Activated CD8-positive, alpha-beta memory T cell treated with anti-CD3 and anti-CD28 coated beads, Interleukin-2, amount 50 U/mL, for 48 hours (primary cell): Measurements from ENCODE around the gene KCNJ18.
"Not testable (repeated sequence)": the region's sequence is repeated elsewhere in the genome, so short reads cannot be mapped to it uniquely, and the experiment has no call there.

Experiments
- DNase-seq: peaks from one replicate; pipeline ENCODE4 v3.0.0-alpha.2; 2020

Gene KCNJ18

DNA sequence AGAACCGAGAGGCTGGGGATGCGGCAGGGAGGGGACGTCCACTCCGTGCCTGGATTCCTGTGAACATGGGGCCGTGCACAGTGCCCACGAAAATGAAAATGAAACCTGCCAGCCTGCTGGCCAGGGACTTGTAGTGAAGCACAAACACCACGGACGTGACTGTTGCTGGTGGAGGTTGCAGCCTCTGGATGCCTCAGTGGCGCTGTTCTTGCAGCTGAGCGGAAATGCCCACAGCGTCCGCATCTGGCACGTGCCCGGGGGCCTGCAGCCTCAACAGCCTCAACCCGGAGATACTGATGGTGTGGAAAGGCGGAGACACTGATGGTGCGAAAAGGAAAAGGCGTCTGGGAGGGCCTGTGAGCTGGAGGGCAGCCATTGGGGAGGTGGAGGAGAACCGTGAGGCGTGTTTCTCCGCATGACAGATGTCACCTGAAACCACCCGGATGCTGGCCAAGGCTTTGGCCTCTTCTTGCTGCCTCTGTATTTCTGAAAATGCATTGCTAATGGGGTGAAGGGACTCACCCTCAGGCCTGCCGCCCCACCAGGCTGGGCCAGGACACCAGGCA lies 44.8 kb downstream of the KCNJ18 start:
- DNase-seq, result not testable (repeated sequence)

DNA sequence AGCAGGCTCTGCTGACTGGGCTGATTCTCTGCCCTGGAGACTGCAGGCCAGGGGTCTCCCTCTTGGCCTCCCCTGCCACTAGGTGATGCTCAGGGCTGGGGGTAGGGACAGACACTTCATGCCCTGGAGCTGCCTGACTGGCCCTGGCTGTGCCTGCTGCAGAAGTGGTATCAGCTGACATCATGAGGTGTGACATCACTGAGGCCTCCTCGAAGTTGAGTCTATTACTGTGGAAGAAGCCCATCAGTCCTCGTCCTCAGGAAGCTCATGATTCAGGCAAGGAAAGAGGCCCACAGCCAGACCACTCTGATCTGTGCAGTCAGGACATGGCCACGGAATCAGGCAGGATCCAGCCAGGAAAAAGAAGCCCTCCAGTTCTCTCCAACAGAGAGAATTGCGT lies 45.9 kb downstream of the KCNJ18 start:
- not testable (repeated sequence) for DNase-seq

DNA sequence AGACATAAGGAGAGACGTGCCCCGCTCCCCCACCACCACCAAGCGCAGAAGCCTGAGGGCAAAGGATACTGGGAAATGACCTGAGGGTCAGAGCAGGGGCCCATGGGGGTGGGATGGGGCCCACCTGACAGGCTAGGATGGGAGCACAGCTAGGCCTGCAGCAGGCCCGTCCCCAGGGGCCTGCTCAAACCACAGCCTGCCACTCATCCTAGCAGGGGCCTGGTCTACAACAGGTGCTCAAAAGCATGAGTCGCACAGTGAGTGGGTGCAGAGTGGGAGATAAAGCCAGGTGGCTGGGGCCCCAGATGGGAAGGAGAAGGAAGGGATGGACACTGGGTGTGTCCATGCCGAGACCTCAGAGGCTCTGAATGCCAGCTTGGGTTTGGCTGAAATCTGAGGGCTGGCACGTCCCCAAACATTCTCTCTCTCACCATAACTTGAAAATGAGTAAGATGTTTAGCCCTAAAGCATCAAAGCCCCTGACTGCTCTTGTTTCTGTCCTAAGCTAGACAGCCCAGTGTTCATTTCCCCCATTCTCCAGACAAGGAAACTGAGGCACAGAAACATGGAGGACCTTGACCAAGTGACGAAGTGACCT lies 46.7 kb downstream of the KCNJ18 start:
- DNase-seq, result not testable (repeated sequence)

DNA sequence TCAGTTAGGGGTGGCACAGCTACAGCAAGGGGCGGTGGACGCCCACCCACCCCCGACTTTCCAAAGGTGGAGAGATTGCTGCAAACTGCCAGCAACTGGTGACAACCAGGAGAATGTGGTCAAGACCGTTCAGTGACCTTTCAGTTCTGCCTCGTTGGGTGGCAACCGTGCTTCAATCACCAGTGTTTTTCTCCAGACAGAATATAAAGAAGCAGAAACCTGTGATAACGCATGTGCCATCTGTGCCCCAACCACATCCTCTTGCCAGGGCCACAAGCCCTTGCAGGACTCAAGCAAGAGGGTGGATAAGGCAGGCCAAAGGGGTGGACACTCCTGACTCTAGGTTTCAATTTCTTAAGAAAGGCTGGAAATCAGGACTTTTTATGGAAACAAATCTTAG lies 47.2 kb downstream of the KCNJ18 start:
- DNase-seq, result not testable (repeated sequence)

DNA sequence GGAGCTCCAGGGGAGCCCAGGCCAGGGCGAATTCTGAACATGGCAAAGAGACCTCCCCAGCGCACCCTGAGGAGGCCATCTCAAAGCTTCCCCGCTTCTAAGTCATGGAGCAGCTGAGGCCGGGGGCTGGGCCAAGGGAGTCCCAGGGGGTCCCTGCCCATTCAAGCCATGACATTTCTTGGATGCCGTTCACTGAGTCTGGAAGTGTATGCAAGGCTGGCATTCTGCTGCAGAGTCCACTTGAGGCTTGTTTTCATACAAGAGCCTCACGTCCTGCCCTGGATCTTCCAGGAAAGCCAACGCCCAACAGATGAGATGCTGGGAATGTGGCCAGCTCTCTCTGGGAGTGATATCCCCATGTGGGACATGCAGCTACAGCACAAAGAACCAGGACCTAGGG lies 48.5 kb downstream of the KCNJ18 start:
- DNase-seq, result not testable (repeated sequence)

DNA sequence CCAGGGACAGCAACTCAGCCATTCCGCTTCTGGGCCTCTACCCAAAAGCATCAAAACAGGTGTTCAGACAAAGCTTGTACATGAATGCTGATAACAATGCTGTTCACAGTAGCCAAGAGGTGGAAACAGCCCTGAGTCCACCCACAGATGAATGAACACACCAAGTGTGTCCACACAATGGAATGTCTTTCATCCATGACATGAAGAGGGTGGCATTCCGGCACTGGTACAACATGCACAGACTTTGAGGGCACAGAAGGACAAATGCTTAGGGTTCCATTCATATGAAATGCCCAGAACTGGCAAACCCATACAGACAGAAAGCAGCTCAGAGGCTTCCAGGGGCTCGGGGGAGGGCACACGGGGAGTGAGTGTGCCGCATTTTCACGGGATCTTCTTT lies 49.2 kb downstream of the KCNJ18 start:
- not testable (repeated sequence) for DNase-seq

DNA sequence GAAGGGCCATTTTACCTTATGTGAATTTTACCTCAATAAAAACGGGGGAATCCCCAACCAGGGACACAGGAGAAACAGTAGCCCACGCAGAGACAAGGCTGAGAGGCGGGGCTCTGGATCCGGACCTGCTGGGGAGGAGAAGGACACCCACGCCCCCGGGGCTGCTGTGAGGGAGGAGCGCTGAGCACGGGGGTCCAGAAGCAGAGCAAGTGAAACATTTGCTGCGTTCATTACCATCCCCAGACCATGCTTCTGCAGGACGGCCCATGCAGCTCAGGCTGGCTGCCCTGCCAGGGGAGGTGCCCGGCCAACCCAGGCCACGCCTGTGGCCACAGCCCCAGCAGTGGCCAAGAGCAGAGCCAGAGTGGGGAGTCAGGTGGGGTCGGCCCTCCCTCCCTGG lies 50.0 kb downstream of the KCNJ18 start:
- DNase-seq, result no peak

DNA sequence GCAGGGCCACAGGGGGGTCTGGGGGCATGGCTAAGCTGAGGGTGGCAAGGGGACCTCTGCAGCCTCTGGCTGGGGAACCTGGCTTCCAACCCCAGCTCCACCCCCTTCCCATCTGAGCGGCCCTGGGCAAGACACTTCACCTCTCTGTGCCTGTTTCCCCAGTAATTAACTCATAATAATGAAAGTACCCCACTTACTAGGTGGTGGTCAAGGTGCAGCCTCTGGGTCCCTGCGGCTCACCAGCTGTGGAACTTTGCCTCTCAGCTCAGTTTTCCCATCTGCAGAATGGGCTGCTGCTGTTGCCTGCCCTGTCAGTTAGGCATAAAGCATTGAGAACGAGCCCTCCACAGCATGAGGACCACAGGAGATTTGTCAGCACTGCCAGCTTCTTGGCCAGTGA lies 51.8 kb downstream of the KCNJ18 start:
- DNase-seq, result not testable (repeated sequence)

DNA sequence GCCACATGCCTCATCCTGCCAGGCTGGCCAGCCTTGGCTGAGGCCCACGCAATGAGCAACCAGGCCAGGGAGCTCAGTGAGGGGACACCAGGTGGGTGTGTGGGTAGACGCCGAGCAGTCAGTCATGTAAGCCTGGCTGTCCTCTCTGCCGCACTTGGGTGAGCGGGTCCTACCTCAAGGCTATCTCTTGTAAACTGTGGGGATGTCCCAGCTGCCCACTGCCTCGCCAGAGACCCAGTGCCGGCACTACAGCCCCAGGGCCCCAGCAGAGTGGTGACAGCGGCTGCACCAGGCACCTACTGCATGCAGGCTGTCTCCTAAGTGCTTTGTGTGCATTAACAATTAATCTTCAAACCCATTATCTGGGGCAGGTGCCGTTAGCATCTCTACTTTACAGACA lies 52.3 kb downstream of the KCNJ18 start:
- not testable (repeated sequence) for DNase-seq

DNA sequence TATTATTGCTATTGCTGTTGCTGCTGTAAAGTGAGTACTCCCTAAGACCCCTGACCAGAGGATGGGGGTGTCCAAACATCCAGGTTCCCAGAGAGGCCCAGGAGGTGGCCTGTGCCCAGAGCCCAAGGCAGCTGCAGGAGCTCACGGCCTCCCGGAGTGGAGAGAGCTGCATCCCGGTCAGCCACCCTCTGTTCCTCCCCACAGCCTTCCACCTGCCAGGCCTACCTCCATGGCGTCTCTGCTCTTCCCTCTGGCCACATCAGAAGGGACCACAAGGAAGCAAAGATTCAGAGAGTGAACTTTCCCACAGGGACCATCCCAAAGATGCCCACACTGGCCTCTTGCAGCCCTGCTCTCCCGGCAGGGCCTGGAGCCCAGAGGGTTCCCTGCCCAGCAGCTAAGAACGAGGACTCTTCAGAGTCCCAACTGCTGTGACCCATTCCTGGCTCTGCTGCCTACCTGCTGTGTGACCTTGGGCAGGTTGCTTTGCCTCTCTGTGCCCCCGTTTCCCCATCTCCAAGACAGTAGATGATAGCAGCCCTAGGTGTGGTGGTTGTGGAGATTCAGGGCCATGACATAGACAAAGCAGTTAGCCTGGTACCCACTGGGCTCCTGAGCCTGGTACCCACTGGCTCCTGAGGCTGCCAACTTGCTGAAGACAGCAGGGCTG lies 53.2 kb downstream of the KCNJ18 start:
- DNase-seq, result not testable (repeated sequence)

DNA sequence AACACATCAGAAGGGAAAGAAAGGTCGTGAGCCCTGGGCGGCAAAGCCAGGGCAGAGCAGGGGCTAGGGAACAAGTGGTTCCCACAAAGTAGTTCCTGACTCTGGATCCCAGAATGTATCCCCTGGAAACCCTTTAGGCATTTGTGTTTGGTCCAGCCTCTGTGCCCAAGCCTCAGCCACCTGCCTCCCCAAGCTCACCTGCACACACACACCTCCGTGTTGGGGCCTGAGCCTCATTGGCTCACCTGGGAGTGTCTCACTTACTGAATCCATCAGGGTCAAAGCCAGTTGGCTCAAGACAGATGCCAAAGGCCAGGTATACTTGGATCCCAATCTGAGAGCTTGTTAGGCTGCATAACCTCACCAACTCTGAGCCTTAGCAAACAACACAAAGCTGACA lies 54.1 kb downstream of the KCNJ18 start:
- DNase-seq, result not testable (repeated sequence)

DNA sequence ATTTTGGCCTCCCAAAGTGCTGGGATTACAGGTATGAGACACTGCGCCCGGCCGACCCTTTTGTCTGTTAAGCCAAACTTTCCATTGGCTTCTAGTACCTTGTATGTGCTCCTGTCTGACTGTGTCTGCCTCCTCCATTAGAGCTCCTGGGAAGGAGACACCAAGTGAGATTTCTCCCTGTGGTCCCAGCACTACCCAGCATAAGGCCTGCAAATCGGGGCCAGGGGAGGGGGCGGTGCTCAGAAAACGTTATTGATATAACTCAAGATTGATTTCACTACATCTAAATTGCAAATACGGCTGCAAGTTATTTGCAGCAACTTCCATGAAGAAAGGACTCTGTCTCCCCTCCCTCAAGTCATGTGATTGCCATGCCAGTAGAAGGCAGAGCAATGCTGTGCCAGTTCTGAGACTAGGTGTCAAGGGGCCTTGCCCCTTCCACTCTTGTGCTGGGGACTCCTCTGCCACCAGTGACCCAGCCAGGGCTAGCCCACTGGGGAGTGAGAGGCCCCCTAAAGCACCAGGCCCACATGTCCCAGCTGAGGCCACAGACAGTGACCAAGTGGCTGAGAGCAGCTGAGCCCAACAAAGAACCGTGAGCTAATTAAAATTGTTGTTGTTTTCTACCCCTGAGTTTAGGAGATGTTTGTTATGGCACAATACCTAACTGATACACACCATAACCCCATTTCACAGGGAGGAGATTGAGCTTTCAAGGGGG lies 55.0 kb downstream of the KCNJ18 start:
- DNase-seq, result not testable (repeated sequence)

DNA sequence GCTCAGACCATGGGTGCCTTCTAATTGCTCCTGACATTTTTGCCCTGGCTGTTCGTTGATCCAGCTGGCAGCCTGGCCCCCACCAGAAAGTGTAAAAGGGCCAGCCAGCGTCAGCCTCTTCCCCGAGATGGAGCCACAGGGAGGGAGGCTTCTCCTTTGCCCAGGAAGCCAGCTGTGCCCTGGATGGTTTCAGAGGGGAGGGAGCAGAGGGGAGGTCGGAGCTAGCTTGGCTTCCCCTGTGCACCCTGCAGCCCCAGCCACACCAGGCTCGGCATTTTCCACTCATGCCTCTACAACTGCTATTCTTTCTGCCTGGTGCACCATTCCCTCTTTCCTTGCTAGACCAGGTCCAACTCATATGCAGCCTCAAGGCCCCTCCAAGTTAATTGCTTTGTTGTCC lies 56.4 kb downstream of the KCNJ18 start:
- not testable (repeated sequence) for DNase-seq

DNA sequence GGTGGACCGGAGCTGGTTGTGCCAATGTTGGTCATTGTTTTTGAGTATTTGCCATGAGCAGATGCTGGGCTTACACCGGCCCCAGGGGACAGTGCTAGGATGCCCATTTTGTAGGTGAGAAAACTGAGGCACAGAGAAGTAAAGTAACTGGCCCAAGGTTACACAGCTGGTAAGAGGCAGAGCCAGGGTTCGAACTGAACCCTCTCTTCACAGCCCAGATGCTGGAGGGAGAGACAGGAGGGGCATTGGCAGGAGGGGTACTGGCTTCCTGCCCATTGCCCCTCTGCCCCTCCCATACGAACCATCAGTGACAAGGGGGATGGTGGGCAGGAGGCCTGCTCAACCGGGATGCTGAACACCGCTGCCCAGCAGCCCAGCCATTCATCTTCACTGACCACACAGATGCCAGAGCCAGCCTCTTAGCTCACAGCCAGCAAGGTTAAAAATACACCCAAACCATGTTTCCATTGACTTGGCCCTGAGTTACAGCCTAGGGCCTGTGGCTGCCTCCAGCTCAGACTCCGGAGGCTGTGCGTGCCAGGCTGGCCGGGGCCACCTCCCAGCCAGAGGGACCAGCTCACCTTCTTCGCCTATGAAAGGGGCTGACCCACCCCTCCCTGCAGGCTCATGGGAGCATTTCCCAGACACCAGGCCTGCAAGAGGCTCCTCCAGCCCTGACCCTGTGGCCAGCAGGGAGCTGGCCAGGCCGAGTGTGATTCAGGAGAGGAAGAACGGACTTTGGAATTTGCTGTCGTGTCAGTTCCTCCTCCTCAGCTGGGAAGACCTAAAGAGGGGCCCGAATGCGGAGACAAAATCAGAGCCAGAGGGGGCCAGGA lies 57.6 kb downstream of the KCNJ18 start:
- not testable (repeated sequence) for DNase-seq

DNA sequence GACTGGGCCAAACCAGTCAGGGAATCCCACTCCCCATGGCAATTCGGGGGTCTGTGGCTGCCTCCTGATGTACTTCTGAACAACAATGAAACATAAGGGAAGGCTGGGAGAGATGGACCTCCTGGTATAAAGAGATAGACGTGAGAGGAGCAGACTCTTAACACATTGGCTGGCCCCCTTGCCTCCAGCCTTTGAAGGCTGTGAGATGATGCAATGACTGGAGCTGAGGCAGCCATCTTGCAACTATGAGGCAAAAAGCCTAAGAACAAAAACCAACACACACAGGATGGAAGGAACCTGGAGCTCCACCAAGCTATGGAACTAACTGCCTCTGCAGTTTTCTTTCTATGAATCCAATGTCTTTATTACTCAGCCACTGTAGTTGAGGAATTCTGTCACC lies 58.8 kb downstream of the KCNJ18 start:
- DNase-seq, result not testable (repeated sequence)
